ENCODE results near the gene BIRC3. TPM values are rescaled to one million over a fixed set of nuclear protein-coding genes. Genes with fewer than 3 reads are reported as not detected.

BIRC3 gene
- total RNA-seq, 1 donor from 2014 or later = 7.1 TPM

- intact Hi-C loops (cut with DNase I) = no loop called here
- no peaks in the 10 kb centered on the region for H3K27me3 ChIP-seq
- no peak overlapping the region for H3K4me3 ChIP-seq
- H3K27ac ChIP-seq = no peak overlapping the region
- no peaks in the 10 kb centered on the region for H3K9me3 ChIP-seq
- DNase-seq (ENCODE audit: extremely low spot score in 2 of 2) = no peak
- TF ChIP-seq POLR2A (IDR thresholded peaks at IDR 0.05) = no peak
- TF ChIP-seq POLR2AphosphoS5 (IDR thresholded peaks at IDR 0.05; ENCODE audit: insufficient read depth in 1 of 2, low read depth in 1 of 2) = no peak
- TF ChIP-seq CTCF (IDR thresholded peaks at IDR 0.05) = no peak
- H3K4me1 ChIP-seq = peaks cover 17% of the 10 kb centered on the region
- H3K36me3 ChIP-seq = peaks cover 0 to 8% of the 10 kb centered on the region in 2 donors
These were observed 5.3 kb downstream of the BIRC3 start for GRCh38 chr11:102322560-102322959.

- intact Hi-C loops (cut with DNase I) = no loop called here
- DNase-seq (ENCODE audit: extremely low spot score in 2 of 2) = no peak
- Histone ChIP-seq H3K9me3 (no peaks in the 10 kb centered on the region), H3K27me3 (no peaks in the 10 kb centered on the region), H3K4me1 (peaks cover 7% of the 10 kb centered on the region), H3K27ac (no peak overlapping the region), H3K4me3 (no peak overlapping the region), H3K36me3 (peaks cover 0 to 16% of the 10 kb centered on the region in 2 donors)
- TF ChIP-seq POLR2A (IDR thresholded peaks at IDR 0.05) = no peak
- TF ChIP-seq CTCF (IDR thresholded peaks at IDR 0.05) = no peak
- TF ChIP-seq POLR2AphosphoS5 (IDR thresholded peaks at IDR 0.05; ENCODE audit: insufficient read depth in 1 of 2, low read depth in 1 of 2) = no peak
These were observed 6.4 kb downstream of the BIRC3 start for GRCh38 chr11:102323542-102324251.

- intact Hi-C loops (cut with DNase I) = no loop called here
- no peak overlapping the region for H3K27ac ChIP-seq
- no peak for DNase-seq (ENCODE audit: extremely low spot score in 2 of 2)
- TF ChIP-seq POLR2A (IDR thresholded peaks at IDR 0.05) (no peak), CTCF (IDR thresholded peaks at IDR 0.05) (no peak), POLR2AphosphoS5 (IDR thresholded peaks at IDR 0.05; ENCODE audit: insufficient read depth in 1 of 2, low read depth in 1 of 2) (no peak)
- no peaks in the 10 kb centered on the region for H3K27me3 ChIP-seq
- H3K4me3 ChIP-seq = no peak overlapping the region
- no peaks in the 10 kb centered on the region for H3K9me3 ChIP-seq
- H3K4me1 ChIP-seq = no peaks in the 10 kb centered on the region
- peaks cover 0 to 24% of the 10 kb centered on the region in 2 donors for H3K36me3 ChIP-seq
These were observed 7.8 kb downstream of the BIRC3 start for GRCh38 chr11:102325088-102325487.

GRCh38 chr11:102328748-102329147 lies 11.5 kb downstream of the BIRC3 start:
- TF ChIP-seq POLR2AphosphoS5 (IDR thresholded peaks at IDR 0.05; ENCODE audit: insufficient read depth in 1 of 2, low read depth in 1 of 2) = no peak
- no peak for TF ChIP-seq CTCF (IDR thresholded peaks at IDR 0.05)
- no peak for TF ChIP-seq POLR2A (IDR thresholded peaks at IDR 0.05)
- Histone ChIP-seq H3K36me3 (peaks cover 0 to 24% of the 10 kb centered on the region in 2 donors), H3K27me3 (no peaks in the 10 kb centered on the region), H3K4me3 (no peak overlapping the region), H3K9me3 (no peaks in the 10 kb centered on the region), H3K27ac (no peak overlapping the region), H3K4me1 (no peaks in the 10 kb centered on the region)
- intact Hi-C loops (cut with DNase I) = no loop called here
- no peak for DNase-seq (ENCODE audit: extremely low spot score in 2 of 2)

- peaks cover 0 to 24% of the 10 kb centered on the region in 2 donors for H3K36me3 ChIP-seq
- intact Hi-C loops (cut with DNase I) = no loop called here
These were observed 12.9 kb downstream of the BIRC3 start for GRCh38 chr11:102330231-102330630.

More at GRCh38 chr11:102330231-102330630, 12.9 kb downstream of the BIRC3 start:
- Histone ChIP-seq H3K4me1 (no peaks in the 10 kb centered on the region), H3K4me3 (no peak overlapping the region), H3K9me3 (no peaks in the 10 kb centered on the region), H3K27me3 (no peaks in the 10 kb centered on the region), H3K27ac (no peak overlapping the region)
- DNase-seq (ENCODE audit: extremely low spot score in 2 of 2) = no peak
- TF ChIP-seq CTCF (IDR thresholded peaks at IDR 0.05) = no peak

All from vagina (tissue), 2 donors.